Erythroblast (primary cell): ENCODE results near the gene DGKI.

ENCODE experiments used
- DNase-seq, 2 experiments: peaks; one replicate each; lab custom pipeline; 2025; lab: John Stamatoyannopoulos, UW
- GATA1 ChIP-seq: IDR thresholded peaks from 2 replicates; pipeline ENCODE4 v1.6.1; 2011; ENCODE audit warnings: low read depth, mild to moderate bottlenecking, control low read depth, low read length, moderate library complexity
- POLR2A ChIP-seq: IDR thresholded peaks from 2 replicates; pipeline ENCODE4 v1.6.1; 2011; ENCODE audit warnings: mild to moderate bottlenecking, low read length

Gene DGKI

GRCh38 chr7:137862358-137862757 lies 15.6 kb upstream of the DGKI start:
- DNase-seq = no peak
- TF ChIP-seq GATA1 = no peak
- TF ChIP-seq POLR2A = no peak

GRCh38 chr7:137860542-137860941 lies 13.8 kb upstream of the DGKI start:
- TF ChIP-seq POLR2A = no peak
- DNase-seq = no peak

GRCh38 chr7:137853053-137853452 lies 6.3 kb upstream of the DGKI start:
- no peak for TF ChIP-seq GATA1
- no peak for TF ChIP-seq POLR2A

GRCh38 chr7:137852108-137852507 lies 5.3 kb upstream of the DGKI start:
- TF ChIP-seq GATA1 (no peak), POLR2A (no peak)
- DNase-seq = no peak

More at GRCh38 chr7:137853053-137853452, 6.3 kb upstream of the DGKI start:
- no peak for DNase-seq

GRCh38 chr7:137850972-137851945 lies 4.5 kb upstream of the DGKI start:
- DNase-seq = no peak

GRCh38 chr7:137850571-137850970 lies 3.8 kb upstream of the DGKI start:
- TF ChIP-seq GATA1 (no peak), POLR2A (no peak)
- no peak for DNase-seq

More at GRCh38 chr7:137850972-137851945, 4.5 kb upstream of the DGKI start:
- TF ChIP-seq GATA1 (no peak), POLR2A (no peak)

GRCh38 chr7:137848095-137848494 lies 1.3 kb upstream of the DGKI start:
- DNase-seq = no peak
- TF ChIP-seq GATA1 (no peak), POLR2A (no peak)

- TF ChIP-seq POLR2A = no peak
- TF ChIP-seq GATA1 = no peak
- no peak for DNase-seq
These were observed 835 bp upstream of the DGKI start for GRCh38 chr7:137847568-137848050.

GRCh38 chr7:137846549-137846826 lies 286 bp downstream of the DGKI start:
- TF ChIP-seq GATA1 (no peak), POLR2A (no peak)
- no peak for DNase-seq

GRCh38 chr7:137844677-137845425 lies 1.9 kb downstream of the DGKI start:
- TF ChIP-seq POLR2A = no peak
- no peak for TF ChIP-seq GATA1
- no peak for DNase-seq

GRCh38 chr7:137839903-137840779 lies 6.6 kb downstream of the DGKI start:
- TF ChIP-seq POLR2A (no peak), GATA1 (no peak)
- DNase-seq = no peak

GRCh38 chr7:137838706-137839315 lies 8.0 kb downstream of the DGKI start:
- no peak for DNase-seq
- TF ChIP-seq POLR2A (no peak), GATA1 (no peak)

GRCh38 chr7:137836541-137836940 lies 10.2 kb downstream of the DGKI start:
- DNase-seq = no peak
- TF ChIP-seq GATA1 (no peak), POLR2A (no peak)
